Hepatocyte (in vitro differentiated cells): ENCODE results near the gene GFPT2. TPM values are rescaled to one million over a fixed set of nuclear protein-coding genes. Genes with fewer than 3 reads are reported as not detected.

ENCODE experiments used
- DNase-seq: peaks from one replicate; pipeline ENCODE4 v3.0.0-alpha.2; 2016; ENCODE audit warnings: low spot score
- H2AFZ ChIP-seq: fragments of 200-600 bp; sonication (generic); 2 replicates; pipeline ENCODE4 v1.6.0; 2016; ENCODE audit warnings: antibody characterized with exemption, mild to moderate bottlenecking
- H3K27ac ChIP-seq: fragments of 200-600 bp; sonication (generic); 2 replicates; pipeline ENCODE4 v1.5.1; 2016; ENCODE audit warnings: mild to moderate bottlenecking
- H3K27me3 ChIP-seq: fragments of 200-600 bp; sonication (generic); 2 replicates; pipeline ENCODE4 v1.6.1; 2016
- H3K36me3 ChIP-seq: fragments of 200-600 bp; sonication (generic); replicated peaks from 2 replicates; pipeline ENCODE4 v1.5.1; 2016; ENCODE audit warnings: low read depth; ENCODE audit not compliant: insufficient read depth
- H3K4me1 ChIP-seq: fragments of 200-600 bp; sonication (generic); 2 replicates; pipeline ENCODE4 v1.5.1; 2016; ENCODE audit warnings: mild to moderate bottlenecking, moderate library complexity; ENCODE audit not compliant: insufficient read depth
- H3K4me2 ChIP-seq: fragments of 200-600 bp; sonication (generic); 2 replicates; pipeline ENCODE4 v1.6.0; 2016
- H3K4me3 ChIP-seq: fragments of 200-600 bp; sonication (generic); 2 replicates; pipeline ENCODE4 v1.5.1; 2016; ENCODE audit warnings: mild to moderate bottlenecking
- H3K79me2 ChIP-seq: fragments of 200-600 bp; sonication (generic); 2 replicates; pipeline ENCODE4 v1.6.0; 2017; ENCODE audit warnings: mild to moderate bottlenecking
- H3K9me2 ChIP-seq: fragments of 200-600 bp; sonication (generic); replicated peaks from 2 replicates; pipeline ENCODE4 v1.6.0; 2017; ENCODE audit warnings: mild to moderate bottlenecking; ENCODE audit not compliant: insufficient read depth
- H3K9me3 ChIP-seq: fragments of 200-600 bp; sonication (generic); 2 replicates; pipeline ENCODE4 v1.5.1; 2016; ENCODE audit warnings: low read depth, mild to moderate bottlenecking
- H4K20me1 ChIP-seq: fragments of 200-600 bp; sonication (generic); 2 replicates; pipeline ENCODE4 v1.6.0; 2016; ENCODE audit warnings: mild to moderate bottlenecking; ENCODE audit not compliant: insufficient read depth, poor library complexity, severe bottlenecking
- EZH2 ChIP-seq: fragments of 200-600 bp; sonication (generic); IDR thresholded peaks from 2 replicates; pipeline ENCODE4 v1.6.1; 2016; ENCODE audit warnings: antibody characterized with exemption, mild to moderate bottlenecking, borderline replicate concordance
- EZH2phosphoT487 ChIP-seq: fragments of 200-600 bp; sonication (generic); IDR thresholded peaks from one replicate; pipeline ENCODE4 v1.6.1; 2018; ENCODE audit warnings: antibody characterized with exemption, mild to moderate bottlenecking, low read depth, moderate library complexity; ENCODE audit not compliant: unreplicated experiment, severe bottlenecking
- WGBS: methylation state at CpG from one replicate; pipeline ENCODE4 v1.1.6; 2016; ENCODE audit warnings: low lambda C conversion rate; ENCODE audit errors: missing lambda C conversion rate; 5-methylcytosine and 5-hydroxymethylcytosine counted together
- polyA plus RNA-seq: library from polyadenylated mRNA; unstranded; fragments of >200 nt; fragmentation: Nextera tagmentation; extraction: Ambion mirVana; gene quantifications from 2 replicates; pipeline ENCODE4 v1.2.1, GENCODE V29; 2016
- total RNA-seq: library from RNA; depleted of rRNA; stranded (reverse); fragments of >200 nt; gene quantifications from 2 replicates; pipeline ENCODE4 v1.2.3, GENCODE V29; 2014
- TF ChIP-seq, protein P1 (sequence below): fragments of 200-600 bp; sonication (generic); IDR thresholded peaks from 2 replicates; pipeline ENCODE4 v1.5.1; 2016; ENCODE audit warnings: antibody characterized with exemption, mild to moderate bottlenecking; ENCODE audit not compliant: poor library complexity

GFPT2 gene
- total and polyA plus RNA-seq, 2 experiments from 2014 or later = 15.9 to 44.6 TPM

DNA sequence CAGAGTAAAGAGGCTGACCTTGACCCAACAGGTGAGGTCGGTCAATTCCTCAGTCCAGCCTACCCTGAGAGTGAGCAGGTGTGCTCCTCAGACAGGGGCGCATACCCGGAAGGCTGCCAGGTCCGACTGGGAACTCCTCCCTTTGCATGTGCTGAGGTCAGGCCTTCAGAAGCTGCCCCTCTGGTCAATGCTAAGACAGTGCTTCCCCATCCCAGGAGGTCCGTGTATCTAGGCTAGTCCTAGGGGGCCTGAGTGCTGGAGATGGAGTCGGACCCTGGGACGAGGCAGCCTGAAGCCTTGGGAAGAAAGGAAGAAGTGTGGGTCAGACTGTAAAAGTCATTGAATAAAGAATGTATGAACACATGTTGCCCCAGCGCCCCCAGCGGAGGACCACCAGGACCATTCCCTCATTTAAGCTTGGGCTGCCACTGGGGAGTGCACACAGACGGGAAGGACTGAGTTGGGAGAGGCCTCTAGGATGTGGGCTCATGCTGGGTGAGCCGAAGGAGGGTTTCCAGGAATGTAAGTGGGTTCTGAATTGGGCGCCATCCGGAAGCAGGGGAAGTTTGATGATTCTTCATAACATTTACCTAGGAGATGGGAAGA lies 41.0 kb upstream of the GFPT2 start:
- Histone ChIP-seq H3K9me3 (no peaks in the 10 kb centered on the region), H3K4me1 (no peaks in the 10 kb centered on the region), H3K36me3 (no peaks in the 10 kb centered on the region), H4K20me1 (no peaks in the 10 kb centered on the region), H3K9me2 (no peaks in the 10 kb centered on the region), H3K27me3 (no peaks in the 10 kb centered on the region), H2AFZ (no peak overlapping the region), H3K4me3 (no peak overlapping the region), H3K79me2 (no peaks in the 10 kb centered on the region), H3K4me2 (no peak overlapping the region), H3K27ac (no peak overlapping the region)
- no peak for DNase-seq
- TF ChIP-seq, protein P1, sequence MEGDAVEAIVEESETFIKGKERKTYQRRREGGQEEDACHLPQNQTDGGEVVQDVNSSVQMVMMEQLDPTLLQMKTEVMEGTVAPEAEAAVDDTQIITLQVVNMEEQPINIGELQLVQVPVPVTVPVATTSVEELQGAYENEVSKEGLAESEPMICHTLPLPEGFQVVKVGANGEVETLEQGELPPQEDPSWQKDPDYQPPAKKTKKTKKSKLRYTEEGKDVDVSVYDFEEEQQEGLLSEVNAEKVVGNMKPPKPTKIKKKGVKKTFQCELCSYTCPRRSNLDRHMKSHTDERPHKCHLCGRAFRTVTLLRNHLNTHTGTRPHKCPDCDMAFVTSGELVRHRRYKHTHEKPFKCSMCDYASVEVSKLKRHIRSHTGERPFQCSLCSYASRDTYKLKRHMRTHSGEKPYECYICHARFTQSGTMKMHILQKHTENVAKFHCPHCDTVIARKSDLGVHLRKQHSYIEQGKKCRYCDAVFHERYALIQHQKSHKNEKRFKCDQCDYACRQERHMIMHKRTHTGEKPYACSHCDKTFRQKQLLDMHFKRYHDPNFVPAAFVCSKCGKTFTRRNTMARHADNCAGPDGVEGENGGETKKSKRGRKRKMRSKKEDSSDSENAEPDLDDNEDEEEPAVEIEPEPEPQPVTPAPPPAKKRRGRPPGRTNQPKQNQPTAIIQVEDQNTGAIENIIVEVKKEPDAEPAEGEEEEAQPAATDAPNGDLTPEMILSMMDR = no peak
- TF ChIP-seq EZH2phosphoT487 (no peak), EZH2 (no peak)
- WGBS = 92% methylated on average over 13 of the region's 13 CpGs

DNA sequence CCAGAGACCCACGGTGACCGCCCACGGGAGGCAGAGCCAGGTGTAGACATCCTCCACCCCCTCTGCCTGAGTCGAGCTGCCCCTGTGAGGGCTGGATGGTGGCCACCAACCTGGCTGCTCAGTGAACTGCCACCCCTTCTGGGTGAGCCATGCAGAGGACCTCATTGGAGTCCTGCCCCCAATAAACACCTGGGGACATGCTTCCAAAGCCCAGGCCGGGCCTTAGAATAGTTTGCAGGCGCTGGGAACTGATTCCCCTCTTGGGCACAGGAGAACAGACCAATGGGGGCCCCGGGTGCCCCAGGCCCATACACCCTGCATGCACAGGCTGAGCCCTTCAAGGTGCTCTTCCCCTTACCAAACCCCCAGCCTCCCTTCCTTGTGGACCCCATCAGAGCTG lies 38.1 kb upstream of the GFPT2 start:
- Histone ChIP-seq H3K27me3 (no peaks in the 10 kb centered on the region), H3K79me2 (no peaks in the 10 kb centered on the region), H3K4me1 (no peaks in the 10 kb centered on the region)

DNA sequence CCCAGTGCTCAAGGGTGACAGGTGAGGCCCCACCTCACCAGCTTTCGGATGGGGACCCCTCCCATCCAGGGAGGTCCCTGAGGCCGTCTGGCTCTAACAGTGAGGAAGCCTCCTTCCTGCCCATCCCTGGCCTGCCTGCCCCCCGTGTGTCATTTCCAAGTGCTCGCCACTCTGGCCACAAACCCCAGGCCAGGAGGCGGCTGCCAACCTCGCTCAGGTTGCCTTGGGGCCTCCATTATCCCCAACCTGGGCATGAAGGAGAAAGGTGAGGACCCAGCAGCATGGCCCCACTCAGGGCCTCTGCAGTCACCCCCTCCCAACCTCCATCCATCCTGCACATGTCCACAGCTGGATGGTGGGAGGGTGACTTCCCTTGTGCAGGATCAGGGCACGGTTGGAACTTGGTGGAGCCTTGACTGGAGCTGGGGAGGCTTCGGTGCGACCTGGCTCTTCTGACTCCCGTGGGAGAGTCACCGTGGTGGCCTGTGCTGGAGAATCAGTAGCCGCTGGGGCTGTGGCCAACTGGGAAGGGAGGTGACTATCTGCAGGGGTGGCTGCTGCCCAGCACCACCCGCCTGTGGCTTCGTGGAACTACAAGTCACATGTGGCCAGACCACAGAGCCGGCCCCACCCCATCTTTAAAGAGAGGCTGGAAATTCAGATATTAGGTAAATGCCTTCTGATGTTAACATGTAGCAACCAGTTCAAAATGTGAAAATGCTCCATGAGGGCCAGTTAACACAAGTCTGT lies 37.5 kb upstream of the GFPT2 start:
- Histone ChIP-seq H3K27ac (no peak overlapping the region), H4K20me1 (no peaks in the 10 kb centered on the region), H3K9me3 (no peaks in the 10 kb centered on the region), H3K79me2 (no peaks in the 10 kb centered on the region), H3K4me2 (no peak overlapping the region), H3K36me3 (no peaks in the 10 kb centered on the region), H3K4me1 (no peaks in the 10 kb centered on the region), H2AFZ (no peak overlapping the region), H3K27me3 (no peaks in the 10 kb centered on the region), H3K4me3 (no peak overlapping the region), H3K9me2 (no peaks in the 10 kb centered on the region)
- TF ChIP-seq EZH2phosphoT487 (no peak), EZH2 (no peak)
- TF ChIP-seq, protein P1 = no peak
- DNase-seq = no peak
- 93% methylated on average over 15 of the region's 15 CpGs for WGBS

More for the DNA sequence above, 38.1 kb upstream of the GFPT2 start:
- no peak overlapping the region for H3K27ac ChIP-seq
- no peaks in the 10 kb centered on the region for H3K9me2 ChIP-seq
- WGBS = 91% methylated on average over 7 of the region's 7 CpGs
- H3K36me3 ChIP-seq = no peaks in the 10 kb centered on the region
- H4K20me1 ChIP-seq = no peaks in the 10 kb centered on the region
- no peak overlapping the region for H3K4me2 ChIP-seq
- no peak overlapping the region for H2AFZ ChIP-seq
- DNase-seq = no peak
- no peak for TF ChIP-seq EZH2phosphoT487
- TF ChIP-seq, protein P1 = no peak
- TF ChIP-seq EZH2 = no peak
- no peak overlapping the region for H3K4me3 ChIP-seq
- no peaks in the 10 kb centered on the region for H3K9me3 ChIP-seq
